ENCODE data around the gene SLC6A17. TPM values are rescaled to one million over a fixed set of nuclear protein-coding genes. Genes with fewer than 3 reads are reported as not detected.
A peak's percentile ranks its signal among the peaks of the same experiment; 100 is the strongest.

The SLC6A17 gene
- total RNA-seq, 1 experiment from 2014 or later = 0.24 TPM

- 0 out of 2 replicates have a peak, but pooled peaks have one; percentile 79 for TF ChIP-seq MLX (CRISPR knock-in tag; IDR thresholded peaks at IDR 0.05)
- peak; percentile 81 for TF ChIP-seq ETV6 (CRISPR knock-in tag; IDR thresholded peaks at IDR 0.05)
- TF ChIP-seq MXD4 (CRISPR knock-in tag; IDR thresholded peaks at IDR 0.05; ENCODE audit: borderline replicate concordance) = no peak
- TF ChIP-seq SMAD3 (CRISPR knock-in tag; IDR thresholded peaks at IDR 0.05; ENCODE audit: borderline replicate concordance) = no peak; the same call in 1 of the 2 replicates
- no peak for TF ChIP-seq ZNF263 (CRISPR knock-in tag; IDR thresholded peaks at IDR 0.05; ENCODE audit: low read depth)
- TF ChIP-seq ZNF512 (CRISPR knock-in tag; IDR thresholded peaks at IDR 0.05; ENCODE audit: borderline replicate concordance) = 0 out of 2 replicates have a peak, but pooled peaks have one; percentile 36
- TF ChIP-seq JAZF1 (CRISPR knock-in tag; IDR thresholded peaks at IDR 0.05) = no peak
- no peak for TF ChIP-seq NR2C2 (CRISPR knock-in tag; IDR thresholded peaks at IDR 0.05)
- TF ChIP-seq ZNF532 (CRISPR knock-in tag; IDR thresholded peaks at IDR 0.05; ENCODE audit: borderline replicate concordance) = no peak
- no peak for TF ChIP-seq ZNF423 (CRISPR knock-in tag; IDR thresholded peaks at IDR 0.05)
- no peak for TF ChIP-seq STAT6 (CRISPR knock-in tag; conservative IDR thresholded peaks at IDR 0.05; ENCODE audit: low read depth)
- peak; percentile 67; the same call in 1 of the 2 replicates for TF ChIP-seq CREM (CRISPR knock-in tag; IDR thresholded peaks at IDR 0.05)
- no peak for TF ChIP-seq ZNF425 (CRISPR knock-in tag; conservative IDR thresholded peaks at IDR 0.05)
- no peak for TF ChIP-seq CTCF (IDR thresholded peaks at IDR 0.05)
- peak; percentile 21; the same call in 1 of the 2 replicates for TF ChIP-seq E2F4 (CRISPR knock-in tag; IDR thresholded peaks at IDR 0.05; ENCODE audit: borderline replicate concordance, low read depth)
- 0 out of 2 replicates have a peak, but pooled peaks have one; percentile 30 for TF ChIP-seq GABPB1 (CRISPR knock-in tag; IDR thresholded peaks at IDR 0.05)
- no peak for TF ChIP-seq ZNF671 (CRISPR knock-in tag; IDR thresholded peaks at IDR 0.05)
- TF ChIP-seq OVOL2 (CRISPR knock-in tag; IDR thresholded peaks at IDR 0.05; ENCODE audit: borderline replicate concordance) = no peak
- TF ChIP-seq HMGXB4 (CRISPR knock-in tag; IDR thresholded peaks at IDR 0.05) = no peak
These were observed 5.7 kb downstream of the SLC6A17 start (continued) for GRCh38 chr1:110155878-110156522.
